GM10248 (cell line): ENCODE data around the gene MEIOB.
"Not testable (repeated sequence)": the region's sequence is repeated elsewhere in the genome, so short reads cannot be mapped to it uniquely, and the experiment has no call there.

ENCODE experiments used
- CTCF ChIA-PET: fragments of 300-600 bp; sonication (Branson Sonifier 250); formaldehyde crosslinking; extraction: SDS; loops from one replicate; lab custom pipeline; 2021; ENCODE audit warnings: antibody characterized with exemption; lab: Yijun Ruan, JAX
- POLR2A ChIA-PET: fragments of 350-650 bp; sonication (Branson Sonifier 250); formaldehyde crosslinking; extraction: SDS; loops from one replicate; lab custom pipeline; 2020; ENCODE audit warnings: antibody characterized with exemption; lab: Yijun Ruan, JAX
- DNase-seq: peaks from one replicate; pipeline ENCODE4 v3.0.0; 2012; ENCODE audit errors: extremely low spot score
- CTCF ChIP-seq: IDR thresholded peaks from 2 replicates; pipeline ENCODE4 v1.5.1; 2012; ENCODE audit warnings: mild to moderate bottlenecking, low read depth; ENCODE audit errors: extremely low read depth, missing control alignments, control extremely low read depth

MEIOB gene

GRCh38 chr16:1890708-1891050, 18.7 kb upstream of the MEIOB start:
- ChIA-PET CTCF (interaction anchor here (1.1 kb wide), 1 partner anchor 20 kb away, joined by 4 read pairs; no protein-coding TSS in a partner anchor), POLR2A (no interaction called here)
- no peak for TF ChIP-seq CTCF
- DNase-seq = no peak

- DNase-seq = no peak
- ChIA-PET POLR2A (no interaction called here), CTCF (interaction anchor here (1.1 kb wide), 1 partner anchor 19 kb away, joined by 4 read pairs; no protein-coding TSS in a partner anchor)
- no peak for TF ChIP-seq CTCF
These were observed 18.2 kb upstream of the MEIOB start for GRCh38 chr16:1890024-1890707.

- DNase-seq = no peak
- POLR2A ChIA-PET = no interaction called here
- CTCF ChIA-PET = no interaction called here
- no peak for TF ChIP-seq CTCF
These were observed 15.9 kb upstream of the MEIOB start for GRCh38 chr16:1887711-1888354.

- DNase-seq = no peak
- ChIA-PET POLR2A (no interaction called here), CTCF (interaction anchor here (0.8 kb wide), 1 partner anchor 22 kb away, joined by 4 read pairs; no protein-coding TSS in a partner anchor)
- no peak for TF ChIP-seq CTCF
These were observed 12.9 kb upstream of the MEIOB start for GRCh38 chr16:1884889-1885288.

GRCh38 chr16:1884155-1884760, 12.3 kb upstream of the MEIOB start:
- ChIA-PET CTCF (interaction anchor here (0.8 kb wide), 1 partner anchor 21 kb away, joined by 4 read pairs; no protein-coding TSS in a partner anchor), POLR2A (no interaction called here)
- no peak for DNase-seq
- TF ChIP-seq CTCF = no peak

- DNase-seq, CTCF ChIA-PET, POLR2A ChIA-PET: not testable (repeated sequence)
These were observed 9.2 kb upstream of the MEIOB start for GRCh38 chr16:1881172-1881571.

GRCh38 chr16:1879477-1879876, 7.5 kb upstream of the MEIOB start:
- DNase-seq = no peak
- ChIA-PET POLR2A (no interaction called here), CTCF (interaction anchor here (1.2 kb wide), 1 partner anchor 16 kb away, joined by 5 read pairs; no protein-coding TSS in a partner anchor)
- TF ChIP-seq CTCF = no peak
